HepG2 (cell line): Measurements from ENCODE around the gene TMEM41A. TPM values are rescaled to one million over a fixed set of nuclear protein-coding genes. Genes with fewer than 3 reads are reported as not detected.

Experiments used
- ATAC-seq: fragments of 200-7000 bp; cut with Tn5 transposase; 3 replicates; pipeline ENCODE4 v1.9.1; 2020; ENCODE audit warnings: mild to moderate bottlenecking, moderate library complexity
- BruUV-seq: library from RNA; stranded (reverse); fragments of 400-500 nt; replicated peaks from 2 replicates; lab custom pipeline; 2021; lab: Mats Ljungman, UMichigan
- CTCF ChIA-PET: fragments of 300-600 bp; formaldehyde crosslinking; extraction: SDS; loops from one replicate; lab custom pipeline; 2021; ENCODE audit warnings: low total read pairs, inconsistent platforms, low intra/inter-chr PET ratio; lab: Yijun Ruan, JAX
- POLR2A ChIA-PET: fragments of 350-600 bp; sonication (Branson Sonifier 250); formaldehyde crosslinking; loops from one replicate; lab custom pipeline; 2020; ENCODE audit warnings: antibody characterized with exemption, inconsistent platforms; lab: Yijun Ruan, JAX
- DNase-seq: peaks from one replicate; pipeline ENCODE4 v3.0.0-alpha.2; 2015; ENCODE audit warnings: low spot score
- FAIRE-seq: peaks from 3 replicates; lab custom pipeline; 2011; peaks lifted over from hg19 to GRCh38; lab: Jason Lieb, UNC
- H2AFZ ChIP-seq: one replicate; pipeline ENCODE4 v1.6.1; 2011; ENCODE audit warnings: low read length, inconsistent platforms
- H3K27ac ChIP-seq: fragments of 300-600 bp; 3 replicates; pipeline ENCODE4 v1.8.0; 2011; ENCODE audit warnings: mixed run types, mild to moderate bottlenecking, mixed read lengths, low read length, inconsistent platforms; ENCODE audit not compliant: insufficient read depth; ENCODE audit errors: extremely low read length
- H3K27me3 ChIP-seq, 2 experiments: fragments of 200-600 bp in 1 of 2; 2 replicates in 1 of 2; 3 replicates in 1 of 2; pipeline versions ENCODE4 v1.6.0 to v1.8.0; 2011; ENCODE audit warnings: low read length in 2 of 2, mild to moderate bottlenecking in 2 of 2, moderate library complexity in 2 of 2, inconsistent platforms in 1 of 2; ENCODE audit not compliant: insufficient read depth in 2 of 2, control insufficient read depth in 1 of 2
- H3K36me3 ChIP-seq, 2 experiments: fragments of 200-600 bp in 1 of 2; replicated peaks in 1 of 2; 2 replicates in 1 of 2; 3 replicates in 1 of 2; pipeline versions ENCODE4 v1.5.1 to v1.8.0; 2011; ENCODE audit warnings: low read length in 2 of 2, inconsistent platforms in 1 of 2; ENCODE audit not compliant: insufficient read depth in 2 of 2, control insufficient read depth in 1 of 2
- H3K4me1 ChIP-seq: 2 replicates; pipeline ENCODE4 v1.5.1; 2012; ENCODE audit warnings: low read length, inconsistent platforms; ENCODE audit not compliant: insufficient read depth
- H3K4me2 ChIP-seq: 2 replicates; pipeline ENCODE4 v1.6.0; 2011; ENCODE audit warnings: low read depth, low read length, inconsistent platforms
- H3K4me3 ChIP-seq, 3 experiments: fragments of 200-600 bp in 1 of 3; sonication (generic), shearing (Covaris generic) in 1 of 3; replicated peaks in 1 of 3; 2 replicates each; pipeline ENCODE4 v1.5.1; 2011 to 2016; ENCODE audit warnings: low read length in 3 of 3, inconsistent platforms in 2 of 3, low read depth in 2 of 3, mild to moderate bottlenecking in 2 of 3, control low read depth in 1 of 3, mixed read lengths in 1 of 3; ENCODE audit not compliant: insufficient read depth in 1 of 3
- H3K79me2 ChIP-seq: one replicate; pipeline ENCODE4 v1.6.1; 2011; ENCODE audit warnings: low read length, inconsistent platforms; ENCODE audit not compliant: insufficient read depth
- H3K9ac ChIP-seq: 2 replicates; pipeline ENCODE4 v1.6.0; 2011; ENCODE audit warnings: mild to moderate bottlenecking, low read depth, low read length, inconsistent platforms; ENCODE audit not compliant: insufficient read depth
- H3K9me3 ChIP-seq: 2 replicates; pipeline ENCODE4 v1.5.1; 2012; ENCODE audit warnings: mild to moderate bottlenecking, low read length
- H4K20me1 ChIP-seq: 2 replicates; pipeline ENCODE4 v1.6.0; 2011; ENCODE audit warnings: inconsistent platforms, mild to moderate bottlenecking, low read length, moderate library complexity; ENCODE audit not compliant: insufficient read depth
- AGO2 ChIP-seq: fragments of 200-400 bp; formaldehyde crosslinking; optimal IDR thresholded peaks from 2 replicates; pipeline ENCODE3; 2017; ENCODE audit warnings: mild to moderate bottlenecking, low read depth, low read length, moderate library complexity
- HNRNPLL ChIP-seq: fragments of 200-400 bp; formaldehyde crosslinking; IDR thresholded peaks from 2 replicates; pipeline ENCODE4 v1.6.1; 2017; ENCODE audit warnings: mild to moderate bottlenecking, low read depth, low read length; ENCODE audit not compliant: poor library complexity, severe bottlenecking
- ISX ChIP-seq: sonication (generic); formaldehyde crosslinking; conservative IDR thresholded peaks from 2 replicates; pipeline ENCODE4 v1.5.0; 2020; ENCODE audit warnings: missing genetic modification reagents
- JUNB ChIP-seq: sonication (generic); formaldehyde crosslinking; IDR thresholded peaks from 2 replicates; pipeline ENCODE4 v1.8.0; 2022; ENCODE audit warnings: missing genetic modification reagents, mild to moderate bottlenecking, borderline replicate concordance
- YEATS2 ChIP-seq: sonication (generic); formaldehyde crosslinking; IDR thresholded peaks from 2 replicates; pipeline ENCODE4 v1.4.0; 2020; ENCODE audit warnings: missing genetic modification reagents, borderline replicate concordance
- ZNF20 ChIP-seq: sonication (generic); formaldehyde crosslinking; IDR thresholded peaks from 2 replicates; pipeline ENCODE4 v1.4.0; 2020; ENCODE audit warnings: mild to moderate bottlenecking, moderate library complexity, missing genetic modification reagents
- ZNF546 ChIP-seq: sonication (generic); formaldehyde crosslinking; conservative IDR thresholded peaks from 2 replicates; pipeline ENCODE4 v1.8.1; 2023; ENCODE audit warnings: mild to moderate bottlenecking, missing genetic modification reagents
- WGBS: methylation state at CpG from one replicate; pipeline ENCODE4 v1.1.6; 2017; ENCODE audit warnings: low lambda C conversion rate; 5-methylcytosine and 5-hydroxymethylcytosine counted together
- in situ Hi-C: cut with HindIII; loops from 2 replicates; pipeline ENCODE4 v1.10.0; 2017; ENCODE audit warnings: low pct_unique_long_range_greater_than_20kb; ENCODE audit not compliant: extremely low pct_ligation_motif_present
- intact Hi-C: fragments of 100-400 bp; cut with micrococcal nuclease; formaldehyde crosslinking; loops from one replicate; pipeline ENCODE4 v1.10.0; 2022; ENCODE audit not compliant: unreplicated experiment
- polyA plus RNA-seq, 8 experiments: library from polyadenylated mRNA; depleted of rRNA in 3 of 8; stranded (reverse) in 7 of 8; unstranded in 1 of 8; fragments of >200 nt; fragmentation: Illumina TruSeq in 4 of 8; extraction: Trizol in 4 of 8; gene quantifications; 2 replicates each; pipeline versions ENCODE4 v1.2.1 to v1.2.3, GENCODE V29; 2011 to 2016; ENCODE audit warnings: low read depth in 4 of 8, missing spikeins in 1 of 8, mixed read lengths in 1 of 8; ENCODE audit not compliant: insufficient read depth in 1 of 8
- total RNA-seq, 5 experiments: library from RNA; depleted of rRNA; stranded (reverse); fragments of >200 nt; fragmentation: Illumina TruSeq; extraction: Trizol; gene quantifications; 2 replicates each; pipeline ENCODE4 v1.2.3, GENCODE V29; 2016; ENCODE audit warnings: low read depth in 1 of 5
- TF ChIP-seq, protein P1 (sequence below): conservative IDR thresholded peaks from 2 replicates; pipeline ENCODE4 v1.6.1; 2018; ENCODE audit warnings: missing genetic modification reagents
- TF ChIP-seq, protein P2 (sequence below): sonication (generic); formaldehyde crosslinking; IDR thresholded peaks from 2 replicates; pipeline ENCODE4 v1.4.0; 2020; ENCODE audit warnings: mild to moderate bottlenecking, missing genetic modification reagents, borderline replicate concordance
- TF ChIP-seq, protein P3 (sequence below): IDR thresholded peaks from 2 replicates; pipeline ENCODE4 v1.6.1; 2016; ENCODE audit warnings: missing genetic modification reagents, missing compliant biosample characterization
- TF ChIP-seq, protein P4 (sequence below): sonication (generic); formaldehyde crosslinking; conservative IDR thresholded peaks from 2 replicates; pipeline ENCODE4 v1.4.0; 2020; ENCODE audit warnings: missing genetic modification reagents
- TF ChIP-seq, protein P5 (sequence below): sonication (generic); formaldehyde crosslinking; IDR thresholded peaks from 2 replicates; pipeline ENCODE4 v1.5.1; 2020; ENCODE audit warnings: mild to moderate bottlenecking, missing genetic modification reagents, borderline replicate concordance

TMEM41A gene
- total and polyA plus RNA-seq, 2 of the 13 experiments (the other 11 are each of a cell fraction or from before 2014, with no cell fraction given) = 30.0 to 40.0 TPM

DNA sequence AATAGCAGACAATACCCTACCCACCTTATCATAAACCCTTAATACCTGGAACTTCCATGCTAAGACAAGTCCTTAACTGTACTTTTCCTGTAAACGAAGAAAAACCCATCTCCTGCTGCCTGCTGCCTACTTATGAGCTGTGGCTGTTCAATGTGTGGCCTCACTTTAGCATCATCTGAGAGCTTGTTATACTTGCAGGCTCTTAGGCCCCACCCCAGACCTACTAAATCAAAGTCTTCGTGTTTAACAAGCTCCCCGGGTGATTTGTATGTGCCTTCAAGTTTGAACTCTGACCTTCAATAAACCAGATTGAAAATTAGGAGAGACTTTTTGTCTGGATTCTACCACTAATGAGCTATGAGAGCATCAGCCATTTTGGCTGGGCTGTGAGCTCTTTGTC is 29.3 kb downstream of the TMEM41A start:
- no peaks in the 10 kb centered on the region; the same call in 1 of the 2 replicates for H4K20me1 ChIP-seq
- BruUV-seq = no TSS peak
- H3K4me2 ChIP-seq = no peak overlapping the region
- DNase-seq (no peak), FAIRE-seq (no peak), ATAC-seq (no peak)
- H3K9me3 ChIP-seq = no peaks in the 10 kb centered on the region
- peaks cover 17 to 67% of the 10 kb centered on the region in 2 experiments for H3K36me3 ChIP-seq
- WGBS = 96% methylated on average over 3 of the region's 3 CpGs
- H2AFZ ChIP-seq = no peak overlapping the region
- no peaks in the 10 kb centered on the region for H3K4me1 ChIP-seq
- intact Hi-C loops (no loop called here), in situ Hi-C loops (no loop called here)
- H3K4me3 ChIP-seq = no peak overlapping the region
- POLR2A ChIA-PET = no interaction called here
- no peak overlapping the region for H3K9ac ChIP-seq
- no peaks in the 10 kb centered on the region for H3K79me2 ChIP-seq
- CTCF ChIA-PET = no interaction called here
- no peak for TF ChIP-seq AGO2
- TF ChIP-seq, protein P1, sequence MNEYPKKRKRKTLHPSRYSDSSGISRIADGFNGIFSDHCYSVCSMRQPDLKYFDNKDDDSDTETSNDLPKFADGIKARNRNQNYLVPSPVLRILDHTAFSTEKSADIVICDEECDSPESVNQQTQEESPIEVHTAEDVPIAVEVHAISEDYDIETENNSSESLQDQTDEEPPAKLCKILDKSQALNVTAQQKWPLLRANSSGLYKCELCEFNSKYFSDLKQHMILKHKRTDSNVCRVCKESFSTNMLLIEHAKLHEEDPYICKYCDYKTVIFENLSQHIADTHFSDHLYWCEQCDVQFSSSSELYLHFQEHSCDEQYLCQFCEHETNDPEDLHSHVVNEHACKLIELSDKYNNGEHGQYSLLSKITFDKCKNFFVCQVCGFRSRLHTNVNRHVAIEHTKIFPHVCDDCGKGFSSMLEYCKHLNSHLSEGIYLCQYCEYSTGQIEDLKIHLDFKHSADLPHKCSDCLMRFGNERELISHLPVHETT (CRISPR knock-in tag) = no peak
- no peak for TF ChIP-seq JUNB
- TF ChIP-seq, protein P2, sequence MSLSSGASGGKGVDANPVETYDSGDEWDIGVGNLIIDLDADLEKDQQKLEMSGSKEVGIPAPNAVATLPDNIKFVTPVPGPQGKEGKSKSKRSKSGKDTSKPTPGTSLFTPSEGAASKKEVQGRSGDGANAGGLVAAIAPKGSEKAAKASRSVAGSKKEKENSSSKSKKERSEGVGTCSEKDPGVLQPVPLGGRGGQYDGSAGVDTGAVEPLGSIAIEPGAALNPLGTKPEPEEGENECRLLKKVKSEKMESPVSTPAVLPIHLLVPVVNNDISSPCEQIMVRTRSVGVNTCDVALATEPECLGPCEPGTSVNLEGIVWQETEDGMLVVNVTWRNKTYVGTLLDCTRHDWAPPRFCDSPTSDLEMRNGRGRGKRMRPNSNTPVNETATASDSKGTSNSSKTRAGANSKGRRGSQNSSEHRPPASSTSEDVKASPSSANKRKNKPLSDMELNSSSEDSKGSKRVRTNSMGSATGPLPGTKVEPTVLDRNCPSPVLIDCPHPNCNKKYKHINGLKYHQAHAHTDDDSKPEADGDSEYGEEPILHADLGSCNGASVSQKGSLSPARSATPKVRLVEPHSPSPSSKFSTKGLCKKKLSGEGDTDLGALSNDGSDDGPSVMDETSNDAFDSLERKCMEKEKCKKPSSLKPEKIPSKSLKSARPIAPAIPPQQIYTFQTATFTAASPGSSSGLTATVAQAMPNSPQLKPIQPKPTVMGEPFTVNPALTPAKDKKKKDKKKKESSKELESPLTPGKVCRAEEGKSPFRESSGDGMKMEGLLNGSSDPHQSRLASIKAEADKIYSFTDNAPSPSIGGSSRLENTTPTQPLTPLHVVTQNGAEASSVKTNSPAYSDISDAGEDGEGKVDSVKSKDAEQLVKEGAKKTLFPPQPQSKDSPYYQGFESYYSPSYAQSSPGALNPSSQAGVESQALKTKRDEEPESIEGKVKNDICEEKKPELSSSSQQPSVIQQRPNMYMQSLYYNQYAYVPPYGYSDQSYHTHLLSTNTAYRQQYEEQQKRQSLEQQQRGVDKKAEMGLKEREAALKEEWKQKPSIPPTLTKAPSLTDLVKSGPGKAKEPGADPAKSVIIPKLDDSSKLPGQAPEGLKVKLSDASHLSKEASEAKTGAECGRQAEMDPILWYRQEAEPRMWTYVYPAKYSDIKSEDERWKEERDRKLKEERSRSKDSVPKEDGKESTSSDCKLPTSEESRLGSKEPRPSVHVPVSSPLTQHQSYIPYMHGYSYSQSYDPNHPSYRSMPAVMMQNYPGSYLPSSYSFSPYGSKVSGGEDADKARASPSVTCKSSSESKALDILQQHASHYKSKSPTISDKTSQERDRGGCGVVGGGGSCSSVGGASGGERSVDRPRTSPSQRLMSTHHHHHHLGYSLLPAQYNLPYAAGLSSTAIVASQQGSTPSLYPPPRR (CRISPR knock-in tag) = no peak
- no peak for TF ChIP-seq HNRNPLL
- TF ChIP-seq, protein P3, sequence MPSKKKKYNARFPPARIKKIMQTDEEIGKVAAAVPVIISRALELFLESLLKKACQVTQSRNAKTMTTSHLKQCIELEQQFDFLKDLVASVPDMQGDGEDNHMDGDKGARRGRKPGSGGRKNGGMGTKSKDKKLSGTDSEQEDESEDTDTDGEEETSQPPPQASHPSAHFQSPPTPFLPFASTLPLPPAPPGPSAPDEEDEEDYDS (CRISPR knock-in tag) = no peak
- TF ChIP-seq ZNF546 (CRISPR knock-in tag) = no peak
- TF ChIP-seq YEATS2 (CRISPR knock-in tag) = no peak
- TF ChIP-seq, protein P4, sequence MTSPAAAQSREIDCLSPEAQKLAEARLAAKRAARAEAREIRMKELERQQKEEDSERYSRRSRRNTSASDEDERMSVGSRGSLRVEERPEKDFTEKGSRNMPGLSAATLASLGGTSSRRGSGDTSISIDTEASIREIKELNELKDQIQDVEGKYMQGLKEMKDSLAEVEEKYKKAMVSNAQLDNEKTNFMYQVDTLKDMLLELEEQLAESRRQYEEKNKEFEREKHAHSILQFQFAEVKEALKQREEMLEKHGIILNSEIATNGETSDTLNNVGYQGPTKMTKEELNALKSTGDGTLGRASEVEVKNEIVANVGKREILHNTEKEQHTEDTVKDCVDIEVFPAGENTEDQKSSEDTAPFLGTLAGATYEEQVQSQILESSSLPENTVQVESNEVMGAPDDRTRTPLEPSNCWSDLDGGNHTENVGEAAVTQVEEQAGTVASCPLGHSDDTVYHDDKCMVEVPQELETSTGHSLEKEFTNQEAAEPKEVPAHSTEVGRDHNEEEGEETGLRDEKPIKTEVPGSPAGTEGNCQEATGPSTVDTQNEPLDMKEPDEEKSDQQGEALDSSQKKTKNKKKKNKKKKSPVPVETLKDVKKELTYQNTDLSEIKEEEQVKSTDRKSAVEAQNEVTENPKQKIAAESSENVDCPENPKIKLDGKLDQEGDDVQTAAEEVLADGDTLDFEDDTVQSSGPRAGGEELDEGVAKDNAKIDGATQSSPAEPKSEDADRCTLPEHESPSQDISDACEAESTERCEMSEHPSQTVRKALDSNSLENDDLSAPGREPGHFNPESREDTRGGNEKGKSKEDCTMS (CRISPR knock-in tag) = no peak
- no peak for TF ChIP-seq ISX (CRISPR knock-in tag)
- TF ChIP-seq, protein P5, sequence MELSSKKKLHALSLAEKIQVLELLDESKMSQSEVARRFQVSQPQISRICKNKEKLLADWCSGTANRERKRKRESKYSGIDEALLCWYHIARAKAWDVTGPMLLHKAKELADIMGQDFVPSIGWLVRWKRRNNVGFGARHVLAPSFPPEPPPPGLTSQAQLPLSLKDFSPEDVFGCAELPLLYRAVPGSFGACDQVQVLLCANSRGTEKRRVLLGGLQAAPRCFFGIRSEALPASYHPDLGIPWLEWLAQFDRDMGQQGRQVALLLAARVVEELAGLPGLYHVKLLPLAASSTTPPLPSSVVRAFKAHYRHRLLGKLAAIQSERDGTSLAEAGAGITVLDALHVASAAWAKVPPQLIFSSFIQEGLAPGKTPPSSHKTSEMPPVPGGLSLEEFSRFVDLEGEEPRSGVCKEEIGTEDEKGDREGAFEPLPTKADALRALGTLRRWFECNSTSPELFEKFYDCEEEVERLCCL (CRISPR knock-in tag) = no peak
- TF ChIP-seq ZNF20 (CRISPR knock-in tag) = no peak
- H3K27me3 ChIP-seq = no peaks in the 10 kb centered on the region
- no peak overlapping the region for H3K27ac ChIP-seq
